Uterus (tissue), 2 donors: Measurements from ENCODE around the gene UBASH3B.

ENCODE experiments used
- POLR2A ChIP-seq, 2 donors: fragments of 450-650 bp; IDR thresholded peaks; one replicate each; pipeline ENCODE4 v1.6.1; 2016; ENCODE audit warnings: antibody characterized with exemption in 2 of 2, mild to moderate bottlenecking in 1 of 2, moderate library complexity in 1 of 2
- TF ChIP-seq, protein P1 (sequence below), 4 experiments: fragments of 200-600 bp in 2 of 4; fragments of 450-650 bp in 2 of 4; sonication (generic) in 2 of 4; IDR thresholded peaks; one replicate each; pipeline ENCODE4 v1.5.1; 2016 to 2019; ENCODE audit warnings: antibody characterized with exemption in 4 of 4, mild to moderate bottlenecking in 2 of 4, moderate library complexity in 1 of 4

DNA sequence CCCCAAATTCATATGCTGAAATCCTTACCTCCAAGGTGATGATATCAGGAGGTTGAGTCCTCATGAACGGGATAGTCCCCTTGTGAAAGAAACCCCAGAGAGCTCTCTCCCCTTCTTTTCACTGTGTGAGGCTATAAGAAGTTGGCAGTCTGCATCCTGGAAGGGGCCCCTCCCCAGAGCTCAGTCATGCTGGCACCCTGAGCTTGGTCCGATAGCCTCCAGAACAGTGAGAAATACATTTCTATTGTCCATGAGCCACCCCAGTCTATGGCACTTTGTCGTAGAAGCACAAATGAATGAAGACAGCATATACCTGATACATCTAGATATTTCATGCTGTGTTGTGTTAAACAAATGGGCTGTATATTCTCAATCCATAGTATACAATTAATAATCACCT lies 101.7 kb downstream of the UBASH3B start:
- TF ChIP-seq, protein P1, sequence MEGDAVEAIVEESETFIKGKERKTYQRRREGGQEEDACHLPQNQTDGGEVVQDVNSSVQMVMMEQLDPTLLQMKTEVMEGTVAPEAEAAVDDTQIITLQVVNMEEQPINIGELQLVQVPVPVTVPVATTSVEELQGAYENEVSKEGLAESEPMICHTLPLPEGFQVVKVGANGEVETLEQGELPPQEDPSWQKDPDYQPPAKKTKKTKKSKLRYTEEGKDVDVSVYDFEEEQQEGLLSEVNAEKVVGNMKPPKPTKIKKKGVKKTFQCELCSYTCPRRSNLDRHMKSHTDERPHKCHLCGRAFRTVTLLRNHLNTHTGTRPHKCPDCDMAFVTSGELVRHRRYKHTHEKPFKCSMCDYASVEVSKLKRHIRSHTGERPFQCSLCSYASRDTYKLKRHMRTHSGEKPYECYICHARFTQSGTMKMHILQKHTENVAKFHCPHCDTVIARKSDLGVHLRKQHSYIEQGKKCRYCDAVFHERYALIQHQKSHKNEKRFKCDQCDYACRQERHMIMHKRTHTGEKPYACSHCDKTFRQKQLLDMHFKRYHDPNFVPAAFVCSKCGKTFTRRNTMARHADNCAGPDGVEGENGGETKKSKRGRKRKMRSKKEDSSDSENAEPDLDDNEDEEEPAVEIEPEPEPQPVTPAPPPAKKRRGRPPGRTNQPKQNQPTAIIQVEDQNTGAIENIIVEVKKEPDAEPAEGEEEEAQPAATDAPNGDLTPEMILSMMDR (IDR thresholded peaks at IDR 0.05): no peak
- no peak for TF ChIP-seq POLR2A (IDR thresholded peaks at IDR 0.05)
